ENCODE results near the gene OR8K3.

The OR8K3 gene

DNA sequence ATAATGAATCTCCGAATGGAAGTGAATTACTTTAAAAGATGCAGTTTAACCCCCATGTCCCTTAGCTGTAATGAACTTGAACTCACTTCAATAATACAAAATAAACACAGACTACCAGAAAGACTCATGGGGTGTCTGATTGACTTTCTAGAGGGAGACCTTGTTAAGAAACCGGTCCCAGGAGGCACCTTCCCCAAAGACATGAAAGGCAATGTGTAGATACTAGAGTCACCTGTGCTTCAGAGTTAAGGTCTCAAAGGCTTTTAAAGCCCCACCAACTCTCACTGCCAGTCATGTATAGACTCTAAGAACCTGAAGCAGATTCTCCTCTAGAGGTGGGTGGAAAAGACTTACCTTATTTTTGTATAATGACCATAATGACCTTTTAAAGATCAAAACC lies 39.0 kb downstream of the OR8K3 start, which contains the start of gene OR8J1:
OR8J1 (plus strand) TSS at position 301 of the 400 bp plus-strand sequence. CDS start 5,956 bp downstream, outside the sequence.
- Histone ChIP-seq H3K9me3 (ENCODE audit: control insufficient read depth in 2 of 2, low read length in 2 of 2) (no peaks in the 10 kb centered on the region), H3K27me3 (ENCODE audit: control insufficient read depth in 2 of 2, insufficient read depth in 2 of 2, low read length in 2 of 2) (no peaks in the 10 kb centered on the region), H3K27ac (ENCODE audit: low read depth in 2 of 2, low read length in 2 of 2) (no peak within 1 kb of the TSS), H3K36me3 (ENCODE audit: control insufficient read depth in 2 of 2, insufficient read depth in 2 of 2, low read length in 2 of 2) (no peaks in the 10 kb centered on the region), H3K4me1 (ENCODE audit: control insufficient read depth in 2 of 2, insufficient read depth in 2 of 2, low read length in 2 of 2) (no peaks in the 10 kb centered on the region), H3K4me3 (ENCODE audit: low read length in 2 of 2) (no peak within 1 kb of the TSS), H3K9ac (ENCODE audit: low read depth in 1 of 2, low read length in 2 of 2) (no peak within 1 kb of the TSS)
